Cerebellar nuclear complex (tissue), 1 donor: Measurements from ENCODE around the gene CKAP4.

Experiments used
- DNase-seq, 2 experiments: peaks; one replicate each; lab custom pipeline; 2025; lab: John Stamatoyannopoulos, UW

Gene CKAP4

GRCh38 chr12:106240821-106241220, 7.0 kb downstream of the CKAP4 start:
- no peak for DNase-seq

DNA sequence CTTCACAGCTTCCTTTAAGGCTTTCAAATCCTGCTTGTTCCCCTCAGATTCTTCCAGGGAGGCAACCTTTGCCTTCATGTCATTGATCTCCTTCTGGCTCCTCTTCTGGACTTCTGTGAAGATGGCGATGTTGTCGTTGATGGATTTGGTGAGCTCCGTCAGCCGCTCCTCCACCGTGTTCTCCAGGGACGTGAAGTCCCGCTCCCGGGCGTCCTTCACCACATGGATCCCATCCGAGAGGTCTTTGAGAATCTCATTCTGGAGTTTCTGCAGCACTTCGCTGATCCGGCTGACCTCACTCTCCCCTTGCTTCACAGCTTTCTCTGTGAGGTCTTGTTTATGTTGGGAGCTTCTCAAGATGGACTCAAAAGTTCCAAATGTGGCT, 7.9 kb downstream of the CKAP4 start:
- no peak for DNase-seq

- DNase-seq = no peak
Measured at GRCh38 chr12:106239241-106239950, 8.4 kb downstream of the CKAP4 start.

DNA sequence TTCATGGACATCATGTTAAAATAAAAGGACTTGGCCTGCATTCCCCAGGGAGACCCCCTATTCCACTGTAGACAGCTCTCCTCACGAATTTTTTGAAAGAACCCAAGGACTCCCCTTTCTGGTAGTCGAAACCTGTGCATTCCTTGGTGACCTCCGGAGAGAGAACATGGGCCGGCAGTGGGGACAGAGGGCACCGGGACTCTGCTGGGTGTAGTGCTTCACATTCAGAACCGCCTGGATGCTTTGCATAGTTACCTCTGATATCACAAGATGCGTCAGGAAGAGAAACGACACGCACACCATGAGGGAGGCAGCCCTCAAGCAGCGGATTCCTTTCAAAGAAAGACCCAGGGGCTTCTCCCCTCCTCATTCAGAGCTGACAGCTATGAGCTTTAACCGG, 9.7 kb downstream of the CKAP4 start:
- no peak for DNase-seq

DNA sequence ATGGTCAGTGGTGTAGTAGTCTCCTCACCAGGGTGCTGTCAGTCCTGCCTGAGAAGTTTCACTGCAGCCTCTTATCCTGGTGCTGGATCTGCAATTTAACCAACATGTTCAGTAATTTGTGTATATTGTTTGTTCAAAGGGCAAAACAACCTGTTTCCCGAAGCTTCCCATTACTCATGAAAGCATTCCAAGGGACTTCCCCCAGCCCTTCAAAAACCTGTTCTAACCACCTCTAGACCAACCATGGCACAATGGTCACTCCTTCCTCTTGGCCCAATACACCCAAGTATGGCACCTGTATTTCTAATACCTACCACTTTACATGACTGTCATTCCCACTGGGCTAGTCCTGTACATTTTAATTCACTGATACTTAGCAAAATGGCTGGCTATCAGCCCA, 12.1 kb downstream of the CKAP4 start:
- no peak for DNase-seq

DNA sequence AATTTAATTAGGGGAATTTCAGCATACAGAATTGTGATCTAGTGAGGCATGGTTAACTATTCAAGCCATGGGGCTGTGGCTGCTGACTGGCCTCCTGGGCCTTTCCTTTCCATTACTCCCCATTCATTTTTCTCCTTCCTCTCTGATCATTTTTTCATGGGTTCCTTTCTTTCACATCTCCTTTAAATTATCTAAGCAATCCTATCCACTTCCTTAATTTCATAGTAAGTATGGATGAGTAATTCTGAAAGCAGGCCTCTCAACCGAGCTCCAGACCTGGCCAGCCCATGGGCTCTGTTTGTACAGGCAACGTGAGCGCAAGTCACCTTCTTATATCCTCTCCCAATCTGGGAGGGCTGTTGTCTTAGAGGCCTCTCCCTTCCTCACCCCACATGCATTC, 13.4 kb downstream of the CKAP4 start:
- DNase-seq = no peak

- DNase-seq = no peak
Measured at GRCh38 chr12:106233011-106233410, 14.8 kb downstream of the CKAP4 start.

- no peak for DNase-seq
Measured at GRCh38 chr12:106229036-106229591, 18.7 kb downstream of the CKAP4 start.

DNA sequence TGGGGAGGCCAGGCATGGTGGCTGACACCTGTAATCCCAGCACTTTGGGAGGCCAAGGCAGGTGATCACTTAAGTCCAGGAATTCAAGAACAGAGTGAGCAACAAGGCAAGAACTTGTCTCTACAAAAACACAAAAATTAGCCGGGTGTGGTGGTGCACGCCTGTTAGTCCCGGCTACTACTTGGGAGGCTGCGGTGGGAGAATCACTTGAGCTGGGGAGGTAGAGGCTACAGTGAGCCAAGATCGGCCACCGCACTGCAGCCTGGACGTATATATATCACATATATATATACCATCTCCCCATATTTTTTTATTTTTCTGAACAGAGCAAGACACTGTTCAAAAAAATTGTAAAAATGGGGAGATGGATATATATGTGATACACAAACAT, 19.5 kb downstream of the CKAP4 start:
- DNase-seq = no peak

DNA sequence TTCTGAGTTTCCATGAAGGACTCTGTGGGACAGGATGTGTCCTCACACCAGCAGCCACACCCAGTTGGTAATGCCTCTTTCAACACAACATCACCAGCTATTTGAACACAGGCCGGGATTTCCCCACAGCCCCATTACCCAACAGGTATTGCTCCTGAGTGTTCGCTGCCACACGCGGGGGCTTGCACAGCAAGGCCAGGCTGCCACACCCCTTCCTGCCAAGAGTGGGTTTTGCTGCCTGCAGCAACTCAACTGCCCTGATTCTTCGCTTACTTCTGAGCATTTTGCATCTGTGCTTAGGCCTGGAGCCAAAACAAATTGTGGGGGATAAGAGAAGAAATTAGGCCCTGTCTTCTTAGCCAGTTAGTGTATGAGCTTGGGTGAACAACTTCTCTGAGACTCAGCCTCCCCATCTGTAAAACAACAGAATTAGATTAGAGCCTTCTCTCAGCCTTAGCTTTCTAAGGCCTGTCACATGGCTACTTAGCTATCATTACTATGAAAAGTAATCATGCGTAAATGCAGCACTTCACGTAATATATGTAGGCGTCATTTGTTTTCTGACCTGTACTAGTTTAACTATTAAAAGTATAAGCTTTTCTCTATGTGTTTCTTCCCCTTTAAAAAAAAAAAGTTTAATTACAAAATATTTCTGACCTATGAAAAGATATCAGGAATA, 20.0 kb downstream of the CKAP4 start:
- no peak for DNase-seq

DNA sequence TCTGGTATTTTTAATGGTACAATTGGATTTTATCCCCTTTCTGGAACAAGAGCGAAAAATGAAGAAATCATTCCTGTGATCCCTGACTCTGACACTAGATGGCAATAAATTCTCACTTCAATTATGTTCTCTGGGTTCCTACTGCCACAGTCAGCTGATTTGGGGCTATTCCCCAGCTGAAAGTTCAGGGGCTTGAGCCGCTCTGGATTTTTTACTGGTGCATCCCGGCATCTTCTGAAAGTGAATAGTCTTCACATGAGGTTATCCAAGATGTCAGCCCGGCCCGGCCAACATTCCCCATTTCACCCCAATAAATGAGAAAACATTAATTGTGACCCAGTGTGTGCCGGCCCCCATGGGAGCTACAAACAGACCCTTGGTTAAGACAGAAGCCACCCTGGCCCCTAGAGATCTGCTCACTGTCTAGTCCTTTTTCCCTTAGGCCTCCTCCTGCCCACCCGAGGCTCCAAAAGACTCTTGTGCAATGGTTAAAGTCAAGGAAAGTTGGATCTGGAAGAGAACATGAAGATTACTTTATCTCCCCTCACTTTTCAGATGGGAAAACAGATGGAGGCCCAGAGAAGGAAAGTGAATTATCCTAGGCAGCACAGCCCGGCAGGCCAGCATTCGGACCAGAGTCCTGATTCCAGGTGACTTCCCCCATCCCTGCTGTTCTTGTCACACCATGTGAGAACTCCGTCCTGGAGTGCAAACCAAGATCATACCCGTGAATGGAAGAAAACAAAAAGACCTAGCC, 20.8 kb downstream of the CKAP4 start:
- no peak for DNase-seq

DNA sequence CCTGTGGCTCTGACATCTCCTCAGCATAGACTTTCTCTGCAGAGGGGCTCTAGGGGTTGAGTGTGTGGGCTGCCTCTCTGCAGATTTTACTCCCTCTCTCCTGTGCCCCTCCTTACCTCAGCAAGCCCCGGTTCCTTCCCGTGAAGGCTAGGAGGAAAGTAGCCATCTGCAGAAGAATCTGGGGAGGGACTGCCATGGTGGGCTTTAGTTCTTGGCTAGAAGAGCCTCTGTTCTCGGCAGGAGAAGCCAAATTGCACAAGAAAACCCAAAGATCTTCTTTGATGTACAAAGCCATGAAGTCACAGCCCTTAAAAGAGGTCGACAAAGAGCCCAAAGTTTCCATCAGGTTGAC, 23.5 kb downstream of the CKAP4 start:
- no peak for DNase-seq

GRCh38 chr12:106223485-106224354, 24.1 kb downstream of the CKAP4 start:
- no peak for DNase-seq

- no peak for DNase-seq
Measured at GRCh38 chr12:106220536-106220935, 27.3 kb downstream of the CKAP4 start.

DNA sequence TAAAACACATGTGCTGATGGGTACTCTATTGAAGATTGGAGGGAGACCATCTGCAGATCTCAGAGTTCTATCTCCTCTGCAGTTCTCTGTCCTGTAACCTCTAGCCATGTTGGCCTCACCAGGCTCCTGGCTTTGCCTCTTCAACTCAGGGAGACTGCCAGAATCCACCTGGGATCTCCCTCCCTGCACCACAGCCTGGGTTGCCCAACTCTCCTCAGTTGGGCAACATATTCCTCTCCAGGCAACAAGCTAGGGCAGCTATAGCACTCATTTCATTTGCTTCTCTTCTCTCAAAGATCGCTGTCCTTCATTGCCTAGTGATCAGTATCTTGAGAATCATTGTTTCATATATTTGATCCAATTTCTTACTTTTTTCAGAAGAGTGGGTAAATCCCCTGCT, 28.8 kb downstream of the CKAP4 start:
- no peak for DNase-seq

DNA sequence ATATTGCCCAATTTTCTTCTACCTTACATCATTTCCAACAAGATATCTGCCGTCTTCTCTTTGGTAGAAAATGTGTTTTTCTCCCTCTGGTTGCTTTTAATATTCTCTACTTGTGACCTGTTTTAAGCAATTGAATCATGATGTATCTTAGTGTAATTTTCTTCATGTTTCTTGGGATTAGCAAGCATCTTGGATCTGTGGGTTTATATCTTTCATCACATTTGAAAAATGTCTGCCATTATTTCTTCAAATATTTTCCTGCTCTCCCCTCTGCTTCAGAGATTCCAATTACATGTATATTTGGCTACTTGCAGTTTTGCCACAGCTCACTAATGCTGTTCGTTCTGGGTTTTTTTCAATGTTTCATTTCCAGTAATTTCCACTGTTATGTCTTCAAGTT, 30.1 kb downstream of the CKAP4 start:
- DNase-seq = no peak

DNA sequence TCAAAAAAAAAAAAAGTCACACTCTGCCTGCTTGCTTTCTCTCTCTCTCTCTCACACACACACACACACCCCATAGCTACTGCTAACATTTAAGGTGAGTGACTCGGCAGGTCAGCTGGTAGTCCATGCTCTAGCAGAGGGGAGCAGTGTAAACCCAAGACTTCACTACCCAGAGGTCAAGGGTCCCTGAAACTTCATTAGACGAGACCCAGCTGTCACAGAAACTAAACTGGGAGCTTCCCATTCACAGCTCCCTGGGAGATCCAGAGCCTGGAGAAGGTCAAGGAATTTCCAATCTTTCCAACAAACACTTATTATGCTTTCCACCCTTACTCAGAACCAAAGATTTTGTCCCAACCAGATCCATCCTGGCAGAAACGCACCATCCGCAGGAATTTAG, 33.2 kb downstream of the CKAP4 start:
- DNase-seq = no peak

GRCh38 chr12:106213662-106214061, 34.2 kb downstream of the CKAP4 start:
- DNase-seq = no peak

DNA sequence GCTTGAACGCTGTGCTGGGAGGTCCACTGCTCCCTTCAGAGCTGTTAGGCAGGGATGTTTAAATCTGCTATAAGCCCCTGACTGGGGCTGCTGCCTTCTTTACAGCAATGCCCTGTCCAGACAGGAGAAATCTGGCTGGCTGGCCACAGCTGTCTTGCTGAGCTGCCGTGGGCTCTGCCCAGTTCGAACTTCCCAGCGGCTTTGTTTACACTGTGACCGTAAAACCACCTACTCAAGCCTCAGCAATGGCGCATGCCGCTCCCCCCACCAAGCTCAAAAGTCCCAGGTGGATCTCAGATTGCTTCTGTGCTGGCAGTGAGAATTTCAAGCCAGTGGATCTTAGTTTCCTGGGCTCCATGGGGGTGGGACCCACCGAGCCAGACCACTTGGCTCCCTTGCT, 35.8 kb downstream of the CKAP4 start:
- no peak for DNase-seq

- DNase-seq = peak in 1 of 2 experiments; percentile 9
Measured at GRCh38 chr12:106205208-106206069, 42.4 kb downstream of the CKAP4 start.

DNA sequence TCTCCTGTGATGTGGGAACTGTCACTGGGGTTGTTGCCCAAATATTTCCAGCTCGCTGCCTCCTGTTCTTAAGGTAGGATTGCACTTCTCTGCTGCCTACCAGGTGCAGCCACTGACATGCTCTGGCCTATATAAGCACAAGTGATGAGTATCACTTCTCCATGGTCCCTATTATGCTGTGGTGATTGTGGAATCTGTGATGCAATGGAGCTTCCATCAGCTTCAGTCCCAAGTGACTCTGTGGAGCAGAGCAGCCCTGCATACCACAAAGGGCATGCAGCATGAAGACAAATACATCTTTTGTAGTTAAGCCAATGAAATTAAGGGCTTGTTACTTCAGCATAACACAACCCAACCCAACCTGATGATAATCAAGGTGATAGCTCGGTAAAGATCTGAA, 43.5 kb downstream of the CKAP4 start:
- no peak for DNase-seq
